ENCODE measurements around the gene GGN.
A peak's percentile ranks its signal among the peaks of the same experiment; 100 is the strongest.
"Not testable (repeated sequence)": the region's sequence is repeated elsewhere in the genome, so short reads cannot be mapped to it uniquely, and the experiment has no call there.

The GGN gene

DNA sequence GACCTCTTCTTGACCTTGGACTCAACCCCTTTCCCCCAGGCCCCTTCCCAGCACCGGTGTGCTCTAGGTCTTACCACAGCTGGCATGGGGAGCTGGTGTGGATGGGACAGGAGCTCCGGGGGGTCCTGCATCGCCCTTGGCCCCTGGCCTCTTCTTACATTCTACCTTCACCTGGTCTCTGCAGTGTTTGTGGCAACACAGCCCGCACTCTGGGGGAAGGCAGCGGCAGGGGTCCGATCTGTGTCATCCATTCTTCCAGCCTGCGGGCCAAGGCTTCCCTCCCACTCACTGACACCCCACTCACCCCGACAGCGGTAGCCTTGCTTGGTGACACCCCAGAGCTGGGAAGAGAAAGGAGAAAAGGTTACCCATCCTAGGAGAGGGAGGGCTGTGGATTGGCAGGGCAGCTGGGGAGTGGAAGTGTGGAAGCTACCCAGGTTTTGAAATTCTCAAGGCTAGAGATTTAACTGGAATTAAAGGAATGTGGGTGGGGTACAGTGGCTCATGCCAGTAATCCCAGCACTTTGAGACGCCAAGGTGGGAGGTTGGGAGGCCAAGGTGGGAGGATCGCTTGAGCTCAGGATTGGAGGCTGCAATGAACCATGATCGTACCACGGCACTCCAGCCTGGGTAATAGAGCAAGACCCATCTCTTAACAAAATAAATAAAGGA lies 23.3 kb upstream of the GGN start:
- DNase-seq: no peak

- not testable (repeated sequence) for DNase-seq
These were observed 22.6 kb upstream of the GGN start for GRCh38 chr19:38410407-38410806.

DNA sequence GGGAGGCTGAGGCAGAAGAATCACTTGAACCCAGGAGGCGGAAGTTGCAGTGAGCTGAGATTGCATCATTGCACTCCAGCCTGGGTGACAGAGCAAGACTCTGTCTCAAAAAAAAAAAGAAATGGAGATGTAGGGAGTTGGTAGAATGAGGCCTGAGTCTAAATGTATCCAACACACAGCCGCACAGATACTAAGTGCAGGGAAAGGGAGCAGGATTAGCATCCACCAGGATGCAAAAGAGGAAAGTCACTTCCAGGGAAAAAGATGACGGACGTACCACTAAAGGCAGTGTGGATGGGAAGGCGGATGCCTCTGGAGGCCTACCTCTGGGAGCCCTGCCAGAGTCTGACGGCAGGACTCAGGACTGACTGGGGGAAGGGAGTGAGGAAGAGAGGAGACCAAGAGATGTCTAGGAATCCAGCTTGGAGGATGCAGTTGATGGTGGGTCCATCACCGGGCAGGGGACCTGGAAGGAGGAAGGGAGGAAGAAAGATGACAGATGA lies 21.8 kb upstream of the GGN start:
- no peak for DNase-seq

GRCh38 chr19:38405276-38405675 lies 17.4 kb upstream of the GGN start:
- DNase-seq: no peak

GRCh38 chr19:38404858-38405257 lies 17.0 kb upstream of the GGN start:
- no peak for DNase-seq

GRCh38 chr19:38402967-38403674 lies 15.3 kb upstream of the GGN start, which contains the start of gene FAM98C:
Gene FAM98C, plus strand, starts transcription at chr19:38403093. Its CDS starts 61 bp downstream, at chr19:38403154.
- DNase-seq: peak; percentile 98 to 99

DNA sequence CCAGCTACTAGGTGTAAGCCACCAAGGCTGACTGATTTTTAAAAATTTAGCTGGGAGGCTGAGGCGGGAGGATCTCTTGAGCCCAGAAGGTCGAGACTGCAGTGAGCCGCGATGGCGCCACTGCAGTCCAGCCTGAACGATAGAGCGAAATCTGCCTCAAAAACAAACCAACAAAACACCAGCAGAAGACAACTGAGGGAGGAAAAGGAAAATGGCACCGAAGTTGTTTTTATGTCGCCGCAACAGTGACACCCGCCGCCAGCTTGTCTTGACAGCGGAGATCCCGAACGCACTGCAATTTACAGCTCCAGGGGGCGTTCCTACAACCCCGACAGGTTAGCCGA lies 14.8 kb upstream of the GGN start:
- no peak for DNase-seq

- no peak for DNase-seq
These were observed 13.3 kb upstream of the GGN start for GRCh38 chr19:38401148-38401547.

DNA sequence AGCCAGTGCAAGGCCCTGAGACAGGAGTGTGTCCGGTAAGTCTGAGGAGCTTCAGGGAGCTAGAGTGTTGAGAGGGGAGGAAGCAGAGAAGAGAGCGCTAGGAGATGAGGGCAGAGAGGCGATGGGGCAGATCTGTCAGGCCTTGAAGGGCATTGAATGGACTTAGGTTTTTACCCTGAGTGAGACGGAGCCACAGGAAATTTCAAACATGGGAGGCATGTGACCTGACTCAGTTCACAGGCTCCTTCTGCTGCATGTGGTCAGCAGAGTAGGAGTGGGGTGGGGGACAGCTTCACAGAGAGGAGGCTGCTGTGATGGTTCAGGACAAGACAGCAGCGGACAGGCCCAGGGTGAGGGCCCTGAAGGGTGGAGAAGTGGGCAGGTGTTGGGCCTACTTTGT lies 12.5 kb upstream of the GGN start:
- no peak for DNase-seq

- no peak for DNase-seq
These were observed 11.7 kb upstream of the GGN start for GRCh38 chr19:38399537-38399936.

DNA sequence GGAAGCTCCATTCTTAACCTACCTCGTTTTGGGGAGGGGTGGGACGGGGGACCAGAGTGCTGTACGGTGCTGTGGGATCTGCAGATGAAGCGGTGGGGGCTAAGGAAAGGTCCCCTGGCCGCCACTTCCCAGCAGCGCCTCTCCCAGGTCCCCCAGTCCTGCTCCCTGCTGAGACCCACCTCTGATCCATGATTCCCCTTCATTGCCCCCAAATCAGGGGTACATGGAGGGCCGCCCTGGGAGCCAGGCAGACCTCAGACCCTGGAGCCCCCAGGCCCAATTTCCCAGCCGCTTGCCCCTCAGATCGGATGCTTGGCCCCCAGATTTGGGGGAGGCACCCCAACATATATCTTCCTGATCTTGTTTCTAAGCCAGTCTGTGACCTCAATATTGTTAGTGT lies 11.2 kb upstream of the GGN start:
- no peak for DNase-seq

DNA sequence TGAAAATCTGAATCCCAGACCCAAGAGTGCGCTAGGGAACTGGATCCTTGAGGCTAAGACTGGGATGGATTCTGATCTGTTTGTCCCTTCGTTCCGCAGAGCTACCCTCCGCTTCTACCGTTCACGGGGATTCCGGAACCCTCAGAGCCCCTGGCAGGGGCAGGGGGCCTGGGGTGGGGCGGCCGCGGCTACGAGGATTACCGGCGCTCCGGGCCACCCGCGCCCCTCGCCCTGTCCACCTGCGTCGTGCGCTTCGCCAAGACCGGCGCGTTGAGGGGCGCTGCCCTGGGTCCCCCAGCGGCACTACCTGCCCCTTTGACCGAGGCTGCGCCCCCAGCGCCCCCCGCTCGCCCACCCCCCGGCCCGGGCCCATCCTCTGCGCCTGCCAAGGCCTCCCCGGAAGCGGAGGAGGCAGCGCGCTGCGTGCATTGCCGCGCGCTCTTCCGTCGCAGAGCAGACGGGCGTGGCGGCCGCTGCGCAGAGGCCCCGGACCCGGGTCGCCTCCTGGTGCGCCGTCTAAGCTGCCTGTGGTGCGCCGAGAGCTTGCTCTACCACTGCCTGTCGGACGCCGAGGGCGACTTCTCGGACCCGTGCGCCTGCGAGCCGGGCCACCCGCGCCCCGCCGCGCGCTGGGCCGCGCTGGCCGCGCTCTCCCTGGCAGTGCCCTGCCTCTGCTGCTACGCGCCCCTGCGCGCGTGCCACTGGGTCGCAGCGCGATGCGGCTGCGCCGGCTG lies 7.7 kb upstream of the GGN start:
- DNase-seq: no peak

DNA sequence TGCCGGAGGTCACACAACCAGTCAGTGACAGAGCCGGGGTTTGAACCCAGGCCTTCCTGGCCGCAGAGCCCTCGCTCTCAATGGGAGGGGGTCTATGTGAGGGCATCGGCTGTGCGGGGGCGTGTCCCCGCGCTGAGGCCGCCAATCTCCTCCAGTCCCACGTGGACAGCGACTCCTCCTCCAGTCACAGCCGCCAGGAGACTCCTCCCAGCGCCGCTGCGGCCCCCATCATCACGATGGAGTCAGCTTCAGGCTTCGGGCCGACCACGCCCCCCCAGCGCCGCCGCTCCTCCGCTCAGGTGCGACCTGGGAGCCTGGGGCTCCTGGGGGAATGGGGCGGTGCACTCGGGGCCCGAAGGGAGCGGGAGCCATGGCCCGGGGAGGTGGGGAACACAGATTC lies 6.7 kb upstream of the GGN start:
- DNase-seq: peak in 1 of 2 experiments; percentile 55

DNA sequence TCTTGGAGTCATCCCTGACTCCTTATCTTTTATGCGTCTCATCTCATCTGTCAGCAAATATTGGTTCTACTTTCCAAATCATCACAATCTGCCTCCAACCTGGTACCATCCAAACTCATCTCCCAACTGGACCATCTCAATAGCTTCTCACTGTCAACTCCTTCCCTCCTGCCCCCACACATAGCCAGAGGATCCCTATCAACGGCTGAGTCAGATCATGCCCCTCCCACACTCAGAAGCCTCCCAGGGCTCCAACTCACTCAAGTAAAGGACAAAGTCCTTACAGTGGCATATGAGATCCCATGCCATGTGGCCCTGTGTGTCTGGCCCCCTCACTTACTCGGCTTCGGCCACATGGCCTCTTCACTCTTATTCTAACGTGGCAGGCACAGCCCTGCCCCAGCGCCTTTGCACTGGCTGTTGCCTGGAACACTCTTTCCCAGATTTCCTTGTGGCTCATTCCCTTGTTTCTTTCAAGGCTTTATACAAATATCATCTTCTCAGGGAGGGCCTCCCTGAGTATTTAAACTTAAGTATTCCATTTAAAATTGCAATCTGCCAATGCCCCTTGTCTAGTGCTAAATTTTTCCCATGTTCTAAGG lies 5.0 kb upstream of the GGN start:
- DNase-seq: no peak

DNA sequence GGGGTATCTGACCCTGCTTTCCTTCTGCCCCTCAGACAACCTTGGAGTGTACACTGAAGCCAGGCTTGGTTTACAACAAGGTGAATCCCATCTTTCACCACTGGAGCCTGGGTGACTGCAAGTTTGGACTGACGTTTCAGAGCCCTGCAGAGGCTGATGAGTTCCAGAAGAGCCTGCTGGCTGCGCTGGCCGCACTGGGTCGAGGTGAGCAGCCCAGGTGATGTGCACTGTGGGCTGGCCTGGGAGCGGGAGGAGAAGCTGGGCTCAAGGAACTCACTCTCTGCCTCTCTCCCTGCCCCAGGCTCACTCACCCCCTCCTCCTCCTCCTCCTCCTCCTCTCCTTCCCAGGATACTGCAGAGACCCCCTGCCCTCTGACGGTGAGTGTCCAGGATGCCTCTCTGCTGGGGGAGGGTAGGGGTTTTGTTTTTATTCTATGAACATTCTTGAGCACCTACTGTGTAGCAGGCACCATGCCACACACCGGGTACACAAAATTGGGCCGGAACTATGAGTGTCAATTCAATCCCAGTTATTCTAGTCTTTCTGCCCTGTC lies 4.2 kb upstream of the GGN start:
- no peak for DNase-seq

GRCh38 chr19:38389957-38390924 lies 2.4 kb upstream of the GGN start:
- DNase-seq: no peak

DNA sequence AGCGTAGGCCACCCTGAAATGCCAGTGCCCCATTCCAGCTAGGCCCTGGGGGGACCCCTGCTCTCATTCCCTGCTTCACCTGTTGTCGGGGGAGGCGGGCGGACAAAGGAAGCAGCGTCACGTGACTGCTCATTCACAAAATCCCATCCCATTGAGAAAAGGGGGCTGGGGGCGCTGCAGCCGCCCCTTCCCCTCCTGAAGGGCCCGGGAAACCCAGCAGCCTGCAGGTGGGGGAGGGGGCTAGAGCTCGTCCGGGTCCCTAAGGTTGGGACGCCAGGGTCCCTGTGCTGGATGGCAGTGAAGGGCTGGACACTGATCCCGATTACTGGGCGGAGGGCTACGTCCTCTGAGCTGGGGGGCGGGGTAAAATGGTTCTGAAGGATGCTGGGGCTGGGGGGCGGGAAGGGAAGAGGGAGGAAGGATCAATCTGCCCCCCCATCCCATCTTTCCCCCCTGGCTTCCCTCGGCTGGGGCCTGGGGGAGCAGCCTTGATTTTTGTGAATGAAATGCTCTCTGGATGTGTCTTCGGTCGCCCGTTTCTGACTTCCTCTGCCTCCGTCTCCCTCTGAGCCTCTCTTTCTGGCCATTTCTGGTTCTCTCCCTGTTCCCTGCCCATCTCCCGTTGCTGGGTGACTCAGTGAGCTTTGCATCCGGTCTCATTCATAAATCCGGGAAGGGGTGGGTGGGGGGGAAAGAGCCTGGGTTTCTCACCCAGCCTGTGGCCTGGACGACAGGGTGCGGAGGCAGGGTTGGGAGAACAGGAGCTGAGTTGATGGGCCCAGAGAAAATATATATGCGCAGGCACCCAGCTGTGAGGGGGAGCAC lies 1.5 kb upstream of the GGN start:
- DNase-seq: no peak

DNA sequence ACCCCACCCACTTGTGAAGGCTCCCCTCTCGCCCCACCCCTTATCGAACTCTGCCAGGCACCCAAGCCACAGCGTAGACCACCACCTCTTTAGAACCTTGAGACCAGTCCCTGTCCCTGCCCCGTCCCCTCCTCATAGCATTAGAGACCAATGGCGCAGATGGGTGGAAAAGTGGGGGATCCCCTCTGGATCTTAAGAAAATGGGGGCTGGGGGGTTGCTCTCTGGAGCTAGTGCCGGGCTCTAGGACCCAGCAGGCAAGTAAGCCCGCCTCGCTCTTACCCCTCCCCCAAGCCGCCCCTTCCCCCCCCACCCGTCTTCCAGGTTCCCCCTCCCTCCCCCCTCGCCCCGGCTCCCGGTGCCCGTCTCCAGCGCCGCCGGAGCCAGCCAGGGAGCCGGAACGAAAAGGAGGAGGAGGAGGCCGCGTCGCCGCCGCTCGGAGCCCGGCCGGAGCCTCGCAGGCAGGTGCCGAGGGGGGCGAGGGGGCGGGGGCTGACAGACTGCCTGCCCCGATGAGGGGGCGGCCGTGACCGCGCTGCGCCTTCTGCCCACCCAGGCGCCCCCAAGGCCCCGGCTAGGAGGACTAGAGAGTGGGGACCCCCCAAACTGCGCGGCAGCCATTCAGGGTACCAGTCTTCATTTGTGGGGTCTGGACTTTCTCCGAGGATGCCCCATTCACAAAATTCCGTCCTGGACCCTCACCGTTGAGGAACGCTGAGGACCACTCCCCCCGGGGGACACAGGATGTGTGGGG lies 691 bp upstream of the GGN start, which contains the start of gene SPRED3:
SPRED3 (plus strand) TSS at position 349 of the 752 bp plus-strand sequence. CDS start 1,606 bp downstream, outside the sequence.
- peak in 1 of 2 experiments; percentile 73 for DNase-seq

- DNase-seq: no peak
These were observed 774 bp downstream of the GGN start for GRCh38 chr19:38386971-38387549.
